Measurements from ENCODE around the gene HDLBP. TPM values are rescaled to one million over a fixed set of nuclear protein-coding genes. Genes with fewer than 3 reads are reported as not detected.

HDLBP gene
- total RNA-seq, 1 donor from 2014 or later = 805 TPM

- Histone ChIP-seq H3K4me3 (ENCODE audit: low read depth, low read length) (no peak overlapping the region), H3K27me3 (ENCODE audit: control insufficient read depth, insufficient read depth, low read length) (no peaks in the 10 kb centered on the region), H3K36me3 (ENCODE audit: control insufficient read depth, insufficient read depth, low read length) (peaks cover 71% of the 10 kb centered on the region)
- DNase-seq (ENCODE audit: low read depth) (no peak), FAIRE-seq (peak; percentile 18)
- TF ChIP-seq, protein P1, sequence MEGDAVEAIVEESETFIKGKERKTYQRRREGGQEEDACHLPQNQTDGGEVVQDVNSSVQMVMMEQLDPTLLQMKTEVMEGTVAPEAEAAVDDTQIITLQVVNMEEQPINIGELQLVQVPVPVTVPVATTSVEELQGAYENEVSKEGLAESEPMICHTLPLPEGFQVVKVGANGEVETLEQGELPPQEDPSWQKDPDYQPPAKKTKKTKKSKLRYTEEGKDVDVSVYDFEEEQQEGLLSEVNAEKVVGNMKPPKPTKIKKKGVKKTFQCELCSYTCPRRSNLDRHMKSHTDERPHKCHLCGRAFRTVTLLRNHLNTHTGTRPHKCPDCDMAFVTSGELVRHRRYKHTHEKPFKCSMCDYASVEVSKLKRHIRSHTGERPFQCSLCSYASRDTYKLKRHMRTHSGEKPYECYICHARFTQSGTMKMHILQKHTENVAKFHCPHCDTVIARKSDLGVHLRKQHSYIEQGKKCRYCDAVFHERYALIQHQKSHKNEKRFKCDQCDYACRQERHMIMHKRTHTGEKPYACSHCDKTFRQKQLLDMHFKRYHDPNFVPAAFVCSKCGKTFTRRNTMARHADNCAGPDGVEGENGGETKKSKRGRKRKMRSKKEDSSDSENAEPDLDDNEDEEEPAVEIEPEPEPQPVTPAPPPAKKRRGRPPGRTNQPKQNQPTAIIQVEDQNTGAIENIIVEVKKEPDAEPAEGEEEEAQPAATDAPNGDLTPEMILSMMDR (IDR thresholded peaks at IDR 0.05; ENCODE audit: insufficient read depth, low read length, severe bottlenecking) = no peak
Measured at GRCh38 chr2:241235859-241236593, 79.4 kb downstream of the HDLBP start.

DNA sequence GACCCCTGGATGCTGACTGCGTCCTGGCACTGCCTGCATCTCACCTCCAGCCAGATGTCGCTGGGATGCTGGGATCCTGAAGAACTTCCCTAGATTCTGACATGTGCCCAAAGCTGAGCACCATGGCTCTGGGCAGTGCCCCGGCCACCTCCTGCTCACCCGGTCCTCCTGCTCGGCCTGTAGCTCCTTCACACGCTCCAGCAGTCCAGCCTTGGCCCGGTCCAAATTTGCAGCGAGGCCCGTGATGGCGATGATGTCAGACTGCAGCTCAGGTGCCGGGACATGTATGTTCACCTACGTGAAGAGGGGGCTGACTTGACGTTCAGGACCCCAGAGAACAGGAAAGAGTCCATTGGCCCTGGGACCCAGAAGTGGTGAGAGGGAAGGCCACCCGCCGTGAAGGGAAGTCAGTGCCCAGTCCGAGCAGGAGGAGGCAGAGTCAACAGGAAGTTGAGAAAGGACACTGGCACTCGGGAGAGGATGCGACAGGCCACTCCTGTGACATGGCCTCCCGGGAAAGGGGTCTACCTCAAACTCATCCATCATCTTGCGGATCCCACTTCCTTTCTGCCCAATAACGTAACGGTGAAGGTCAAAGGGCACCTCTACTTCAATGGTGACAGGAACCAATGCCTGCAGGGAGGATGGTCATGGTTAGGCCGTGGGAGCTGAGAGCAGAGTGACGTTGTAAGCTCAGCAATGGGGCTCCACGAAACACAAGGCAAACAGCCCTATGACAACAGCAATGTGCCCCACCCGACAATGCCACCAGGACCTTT, 80.3 kb downstream of the HDLBP start:
- no peak overlapping the region for H3K4me3 ChIP-seq (ENCODE audit: low read depth, low read length)
- peaks cover 68% of the 10 kb centered on the region for H3K36me3 ChIP-seq (ENCODE audit: control insufficient read depth, insufficient read depth, low read length)
- no peak for DNase-seq (ENCODE audit: low read depth)
- TF ChIP-seq, protein P1 (IDR thresholded peaks at IDR 0.05; ENCODE audit: insufficient read depth, low read length, severe bottlenecking) = no peak
- peak; percentile 86 for FAIRE-seq
- H3K27me3 ChIP-seq (ENCODE audit: control insufficient read depth, insufficient read depth, low read length) = no peaks in the 10 kb centered on the region

DNA sequence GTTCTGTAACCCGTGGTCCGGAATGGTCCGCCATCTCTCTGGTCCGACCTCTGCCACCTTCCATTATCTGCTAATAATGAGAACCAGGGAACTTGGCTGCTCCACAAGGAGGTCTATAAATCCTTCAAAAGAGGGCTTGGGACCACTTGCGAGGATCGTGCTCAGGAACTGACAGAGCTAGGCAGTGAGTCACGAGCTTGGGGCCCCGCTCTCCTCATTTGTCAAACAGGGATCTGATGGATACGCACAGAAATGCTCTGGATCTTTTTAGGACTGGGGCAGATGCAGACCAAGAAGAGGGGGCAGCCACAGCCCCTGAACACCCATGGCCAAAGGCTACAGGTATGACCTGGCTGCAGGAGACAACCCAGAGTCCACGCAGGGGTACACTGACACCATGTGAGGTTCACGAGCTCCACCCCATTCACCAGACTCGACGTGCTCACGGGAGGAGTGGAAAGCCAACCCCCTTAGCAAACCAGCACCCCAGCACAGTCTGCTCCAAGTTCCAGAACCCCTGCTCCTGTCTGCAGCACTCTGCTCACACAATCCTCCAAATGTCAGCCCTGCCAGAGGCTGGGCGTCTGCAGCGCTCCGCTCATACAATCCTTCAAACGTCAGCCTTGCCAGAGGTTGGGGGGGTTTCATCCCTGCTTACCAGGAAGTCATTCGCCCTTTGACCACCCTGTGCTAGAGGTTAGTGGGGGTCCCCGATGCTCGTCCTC, 81.2 kb downstream of the HDLBP start:
- Histone ChIP-seq H3K4me3 (ENCODE audit: low read depth, low read length) (no peak overlapping the region), H3K27me3 (ENCODE audit: control insufficient read depth, insufficient read depth, low read length) (no peaks in the 10 kb centered on the region), H3K36me3 (ENCODE audit: control insufficient read depth, insufficient read depth, low read length) (peaks cover 64% of the 10 kb centered on the region)
- FAIRE-seq = peak; percentile 83
- DNase-seq (ENCODE audit: low read depth) = no peak
- TF ChIP-seq, protein P1 (IDR thresholded peaks at IDR 0.05; ENCODE audit: insufficient read depth, low read length, severe bottlenecking) = no peak

DNA sequence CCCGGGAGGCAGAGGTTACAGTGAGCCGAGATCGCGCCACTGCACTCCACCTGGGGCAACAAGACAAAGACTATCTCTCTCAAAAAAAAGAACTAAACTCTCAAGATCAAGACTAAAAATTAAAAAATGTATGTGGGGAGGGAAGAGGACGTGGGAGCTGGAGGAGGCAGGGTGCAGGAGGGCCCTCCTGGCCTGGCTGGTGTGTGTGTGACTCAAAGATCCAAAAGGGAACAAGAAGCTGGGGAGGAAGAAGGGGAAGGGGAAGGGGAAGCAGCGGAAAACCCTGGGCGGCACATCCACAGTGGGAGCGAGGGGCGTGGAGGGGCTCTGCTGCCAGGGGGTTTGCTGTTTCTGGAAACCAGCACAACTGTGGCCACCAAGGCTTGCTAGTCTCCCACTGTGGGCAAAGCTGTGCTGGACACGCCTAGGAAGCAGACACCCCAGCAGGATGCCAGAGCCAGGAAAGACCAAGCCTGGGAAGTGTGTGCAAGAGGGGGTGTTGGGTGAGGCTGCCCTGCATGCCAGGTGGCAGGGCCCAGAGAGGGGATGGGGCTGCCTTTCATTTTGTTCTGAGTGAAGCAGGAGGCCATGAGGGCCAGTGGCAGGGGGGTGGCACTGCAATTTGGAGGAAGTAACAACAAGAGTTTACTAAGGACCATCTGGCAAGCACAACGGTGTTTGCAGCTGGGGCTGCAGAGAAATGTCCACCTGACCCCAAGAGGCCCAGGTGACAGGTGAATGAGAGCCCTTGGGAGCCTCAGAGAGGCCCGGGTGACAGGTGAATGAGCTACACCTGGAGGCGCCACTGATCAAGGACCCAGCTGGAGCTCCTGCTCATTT, 82.5 kb downstream of the HDLBP start:
- no peak overlapping the region for H3K4me3 ChIP-seq (ENCODE audit: low read depth, low read length)
- no peaks in the 10 kb centered on the region for H3K27me3 ChIP-seq (ENCODE audit: control insufficient read depth, insufficient read depth, low read length)
- DNase-seq (ENCODE audit: low read depth) (no peak), FAIRE-seq (no peak)
- TF ChIP-seq, protein P1 (IDR thresholded peaks at IDR 0.05; ENCODE audit: insufficient read depth, low read length, severe bottlenecking) = no peak
- H3K36me3 ChIP-seq (ENCODE audit: control insufficient read depth, insufficient read depth, low read length) = peaks cover 63% of the 10 kb centered on the region

DNA sequence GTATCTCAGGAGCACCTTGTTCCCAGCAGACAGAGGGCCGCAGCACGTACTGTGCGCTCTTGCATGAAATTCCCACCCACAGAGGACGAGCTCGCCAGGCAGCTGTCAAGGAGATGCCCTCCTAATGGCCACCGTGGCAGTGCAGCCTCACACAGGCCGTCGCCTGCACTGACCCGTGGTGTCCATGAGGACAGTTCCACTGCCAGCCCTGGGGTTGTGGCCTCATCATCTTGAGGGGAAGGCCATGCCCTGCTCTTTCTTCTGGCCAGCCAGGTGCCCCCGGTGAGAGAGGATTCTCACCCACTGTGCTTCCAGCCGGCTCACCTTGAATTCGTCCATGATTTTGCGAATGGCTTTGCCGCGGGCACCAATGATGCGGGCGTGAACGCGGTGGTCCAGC, 85.0 kb downstream of the HDLBP start:
- Histone ChIP-seq H3K27me3 (ENCODE audit: control insufficient read depth, insufficient read depth, low read length) (no peaks in the 10 kb centered on the region), H3K4me3 (ENCODE audit: low read depth, low read length) (no peak overlapping the region), H3K36me3 (ENCODE audit: control insufficient read depth, insufficient read depth, low read length) (peaks cover 56% of the 10 kb centered on the region)
- no peak for DNase-seq (ENCODE audit: low read depth)
- TF ChIP-seq, protein P1 (IDR thresholded peaks at IDR 0.05; ENCODE audit: insufficient read depth, low read length, severe bottlenecking) = no peak
- peak; percentile 7 for FAIRE-seq

Measured in bronchial epithelial cell (primary cell).